Putamen (tissue), 1 donor: ENCODE measurements around the gene PRKAG2.
A peak's percentile ranks its signal among the peaks of the same experiment; 100 is the strongest.
"Not testable (repeated sequence)": the region's sequence is repeated elsewhere in the genome, so short reads cannot be mapped to it uniquely, and the experiment has no call there.

Experiments used
- DNase-seq: peaks from one replicate; pipeline ENCODE4 v3.0.0-alpha.2; 2016; ENCODE audit warnings: low spot score

Gene PRKAG2

DNA sequence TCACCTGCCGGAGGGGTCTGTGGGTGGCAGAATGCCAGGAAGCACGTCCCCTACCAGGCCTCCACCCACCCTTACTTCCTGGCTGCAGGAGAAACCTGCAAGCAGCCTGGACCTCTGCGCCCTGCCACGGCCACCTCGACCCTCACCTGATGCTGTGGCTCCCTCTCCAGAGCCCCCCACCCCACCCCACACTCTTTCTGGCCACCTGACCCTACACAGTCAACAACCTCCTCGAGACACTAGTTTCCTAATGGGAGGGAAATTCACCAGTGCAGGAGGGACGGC is 91.3 kb downstream of the PRKAG2 start:
- DNase-seq, result no peak

GRCh38 chr7:151784853-151785680 is 91.8 kb downstream of the PRKAG2 start:
- DNase-seq, result no peak

DNA sequence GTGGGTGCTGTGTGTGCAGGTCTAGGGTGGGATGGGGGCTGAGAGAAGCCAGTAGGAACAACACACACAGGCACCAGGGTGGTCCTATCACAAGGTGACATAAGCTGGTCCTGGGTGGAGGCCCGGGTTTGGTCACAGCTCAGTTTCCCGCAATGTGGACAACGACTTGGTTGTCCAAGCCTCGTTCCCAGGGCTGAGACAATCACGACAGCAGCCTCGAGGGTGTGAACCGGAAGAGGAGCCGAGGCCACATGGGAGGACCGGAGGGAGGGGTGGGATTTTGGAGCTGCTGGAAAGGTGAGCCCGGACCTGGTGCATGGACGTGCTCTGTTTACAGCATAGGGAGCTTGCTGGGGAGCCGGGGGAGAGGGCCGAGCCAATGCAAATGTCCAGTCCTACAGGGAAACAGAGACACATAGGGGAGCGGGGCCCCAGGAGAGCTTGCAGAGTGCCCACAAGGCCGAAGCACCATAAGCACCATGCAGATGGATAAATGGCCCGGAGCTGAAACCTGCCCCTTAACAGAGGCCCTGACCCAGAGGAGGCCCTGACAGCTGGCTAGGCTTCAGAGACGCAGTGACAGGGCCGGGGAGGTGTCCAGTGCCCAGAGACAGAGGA is 92.8 kb downstream of the PRKAG2 start:
- no peak for DNase-seq

DNA sequence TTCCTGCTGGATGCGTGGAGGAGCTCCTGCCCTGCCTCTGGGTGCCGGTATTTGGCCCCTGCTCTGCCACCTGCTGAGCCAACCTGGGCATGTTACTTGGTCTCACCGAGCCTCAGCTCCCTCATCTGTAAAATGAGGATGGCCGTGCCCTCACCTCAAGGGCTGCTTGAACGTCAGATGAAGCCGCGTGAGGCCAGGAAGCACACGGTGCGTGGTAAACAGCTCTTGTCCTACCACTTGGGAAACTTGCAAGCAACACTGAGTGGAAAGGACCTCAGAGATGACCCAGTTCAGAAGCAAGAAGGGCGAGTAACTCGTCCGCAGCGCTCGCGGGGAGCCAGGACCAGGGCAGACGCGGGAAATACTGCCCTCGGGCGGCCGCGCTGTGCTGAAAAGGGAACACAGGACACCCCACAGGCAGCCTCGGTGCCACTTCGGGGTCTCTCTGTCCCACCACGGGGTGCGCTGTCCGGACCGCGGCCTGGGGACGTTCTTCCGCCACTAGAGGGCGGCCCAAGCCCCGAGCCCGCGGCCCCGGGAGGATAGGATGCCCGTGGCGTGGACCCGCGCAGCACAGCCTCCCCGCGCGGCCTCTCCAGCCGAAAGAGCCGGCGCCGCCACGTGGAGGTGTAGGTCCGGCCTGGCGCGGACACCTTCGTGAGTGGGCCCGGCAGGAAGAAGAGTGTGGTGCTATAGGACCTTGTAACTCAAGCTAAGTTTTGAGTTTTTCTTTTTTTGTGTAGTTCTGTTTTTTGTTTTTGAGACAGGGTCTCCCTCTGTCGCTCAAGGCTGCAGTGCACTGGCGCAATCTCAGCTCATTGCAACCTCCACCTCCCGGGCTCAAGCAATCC is 94.1 kb downstream of the PRKAG2 start:
- DNase-seq, result peak; percentile 39

DNA sequence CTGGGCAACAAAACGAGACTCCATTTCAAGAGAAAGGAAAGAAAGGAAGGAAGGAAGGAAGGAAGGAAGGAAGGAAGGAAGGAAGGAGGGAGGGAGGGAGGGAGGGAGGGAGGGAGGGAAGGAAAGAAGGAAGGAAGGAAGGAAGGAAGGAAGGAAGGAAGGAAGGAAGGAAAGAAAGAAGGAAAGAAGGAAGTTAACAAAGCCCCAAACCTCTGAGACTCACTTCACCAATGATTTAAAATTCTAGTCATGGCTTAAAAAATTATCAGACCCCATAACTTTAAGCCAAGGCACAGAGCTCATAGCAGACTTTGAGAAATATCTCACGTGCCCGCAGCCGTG is 94.7 kb downstream of the PRKAG2 start:
- DNase-seq, result not testable (repeated sequence)

DNA sequence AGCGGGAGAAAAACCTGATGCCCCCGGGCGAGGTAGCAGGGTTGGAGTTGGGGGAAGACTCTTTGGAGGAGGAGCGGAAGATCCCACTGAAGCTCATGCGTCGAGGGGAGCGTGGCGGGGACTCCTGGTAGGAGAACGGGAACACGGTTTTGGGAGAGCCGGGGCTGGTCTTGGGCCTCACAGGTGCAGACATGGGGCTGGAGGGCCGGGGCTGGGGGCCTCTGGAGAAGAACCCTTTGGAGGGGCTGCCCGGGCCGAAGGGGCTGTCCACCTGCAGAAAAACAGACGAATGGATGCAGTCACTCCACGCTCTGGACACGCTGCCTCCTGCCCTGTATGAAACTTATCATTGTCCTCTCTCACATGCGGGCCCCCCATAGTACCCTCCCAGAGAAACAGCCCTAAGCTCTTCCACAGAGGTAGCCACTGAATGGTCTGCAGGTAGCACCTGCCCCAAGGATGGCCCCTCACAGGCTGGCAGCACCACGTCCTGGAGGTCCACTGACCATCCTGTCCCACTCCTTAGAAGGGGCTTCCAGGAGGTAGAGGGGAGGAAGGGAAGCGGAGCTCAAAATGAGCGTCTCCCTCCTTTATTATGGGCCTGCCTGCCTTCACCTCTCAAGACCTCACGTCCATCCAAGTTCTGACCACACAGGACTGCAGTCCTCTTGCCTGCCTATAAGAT is 95.6 kb downstream of the PRKAG2 start:
- DNase-seq, result no peak

DNA sequence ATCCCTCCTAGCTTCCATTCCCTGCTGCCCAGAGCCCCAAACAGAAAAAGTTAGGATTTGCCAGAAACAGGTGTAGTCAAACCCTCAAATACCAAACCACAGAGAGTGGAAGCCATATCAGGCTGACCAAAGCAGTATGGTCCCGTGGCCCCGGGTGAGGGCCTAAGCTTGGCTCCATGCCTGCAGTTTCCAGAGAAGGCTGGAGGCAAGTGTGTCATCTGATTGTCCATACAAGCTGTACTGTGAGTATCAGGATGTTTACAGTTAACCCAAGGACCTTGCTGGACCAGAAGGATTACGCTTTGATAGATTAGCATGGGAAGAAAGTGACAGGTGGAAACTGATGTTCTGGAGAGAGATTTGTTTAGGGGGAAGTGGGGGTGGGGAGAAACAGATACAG is 96.3 kb downstream of the PRKAG2 start:
- DNase-seq, result no peak

DNA sequence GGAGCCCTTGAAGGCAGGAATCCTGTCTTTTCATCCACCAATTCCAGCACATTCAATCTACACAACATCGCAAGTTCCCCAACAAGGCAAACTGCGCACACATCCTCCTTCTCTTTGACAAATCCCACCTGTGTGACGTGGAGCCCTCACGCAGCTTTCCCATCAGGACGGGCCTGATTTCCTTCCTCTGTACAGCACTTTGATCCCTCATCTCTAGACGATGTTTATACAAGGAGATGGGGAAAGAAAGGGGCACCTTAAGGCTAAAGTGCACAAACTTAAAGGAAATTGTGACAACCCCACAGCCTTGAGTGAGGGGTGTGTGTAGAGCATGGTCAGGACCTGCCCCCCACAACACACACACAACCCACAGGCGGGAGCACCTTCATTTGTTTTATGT is 97.2 kb downstream of the PRKAG2 start:
- DNase-seq, result no peak

DNA sequence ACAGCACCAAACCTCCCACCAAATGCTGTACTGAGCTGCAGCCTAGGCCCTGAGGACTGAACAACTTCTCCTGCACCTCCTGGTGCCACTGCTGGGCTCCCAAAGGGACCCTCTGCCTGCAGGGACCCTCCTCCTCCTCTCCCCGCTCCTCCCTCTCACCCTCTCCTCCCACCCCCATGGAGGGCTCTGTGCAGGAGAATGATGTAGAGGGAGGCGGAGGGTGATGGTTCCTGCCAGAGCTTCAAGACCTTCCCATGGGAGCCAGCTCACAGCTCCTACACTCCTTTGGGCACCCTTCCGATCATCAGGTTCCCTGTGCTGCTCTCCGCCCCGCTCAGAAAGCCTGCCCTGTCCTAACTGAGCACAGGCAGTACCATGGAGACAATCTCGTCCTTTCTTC is 97.7 kb downstream of the PRKAG2 start:
- no peak for DNase-seq

DNA sequence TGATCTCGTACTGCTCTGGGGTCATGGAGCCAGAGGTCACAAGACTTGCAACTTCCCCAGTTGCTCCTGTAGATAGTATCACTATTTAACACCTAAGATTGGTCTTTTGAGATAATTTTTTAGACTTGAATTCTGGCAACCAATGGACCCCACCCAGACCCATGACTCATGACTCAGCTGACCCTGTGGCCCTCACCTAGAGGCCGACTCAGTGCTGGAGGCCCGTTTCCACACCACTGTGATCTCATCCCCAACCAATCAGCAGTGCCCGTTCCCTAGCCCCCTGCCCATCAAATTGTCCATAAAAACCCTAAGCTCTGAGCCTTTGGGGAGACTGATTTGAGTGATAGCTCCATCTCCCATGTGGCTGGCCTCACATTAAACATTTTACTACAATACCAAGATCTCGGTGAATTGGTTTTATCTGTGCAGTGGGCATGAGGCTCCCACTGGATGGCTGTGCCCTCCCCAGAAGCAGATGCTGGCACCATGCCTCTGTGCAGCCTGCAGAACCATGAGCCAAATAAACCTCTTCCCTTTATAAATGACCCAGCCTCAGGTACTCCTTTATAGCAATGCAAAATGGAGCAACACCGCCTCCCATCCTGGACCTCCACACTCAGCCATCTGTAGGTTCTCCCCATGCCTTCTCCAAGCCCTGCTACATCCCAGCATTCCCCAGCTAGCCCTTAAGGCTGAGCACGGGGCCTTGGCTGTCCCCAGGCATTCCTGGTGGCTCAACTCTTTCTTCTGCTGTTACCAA is 98.8 kb downstream of the PRKAG2 start:
- DNase-seq, result no peak

DNA sequence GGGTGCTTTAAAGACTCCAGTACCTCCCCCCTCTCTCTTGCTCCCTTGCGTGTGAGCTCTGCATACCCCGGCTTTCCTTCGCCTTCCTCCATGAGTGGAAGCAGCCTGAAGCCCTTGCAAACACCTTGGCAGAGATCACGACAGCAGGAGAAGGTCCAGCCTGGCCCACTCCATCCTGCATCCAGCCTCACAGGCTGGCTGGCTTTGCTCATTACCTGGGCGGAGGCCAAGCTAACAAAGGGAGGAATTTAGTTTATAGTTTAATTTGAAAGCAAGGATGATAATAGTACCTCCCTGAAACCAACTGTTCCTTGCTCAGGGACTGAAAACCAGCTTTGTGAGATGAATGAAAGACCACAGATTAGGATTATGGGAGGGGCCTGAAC is 99.4 kb downstream of the PRKAG2 start:
- no peak for DNase-seq

DNA sequence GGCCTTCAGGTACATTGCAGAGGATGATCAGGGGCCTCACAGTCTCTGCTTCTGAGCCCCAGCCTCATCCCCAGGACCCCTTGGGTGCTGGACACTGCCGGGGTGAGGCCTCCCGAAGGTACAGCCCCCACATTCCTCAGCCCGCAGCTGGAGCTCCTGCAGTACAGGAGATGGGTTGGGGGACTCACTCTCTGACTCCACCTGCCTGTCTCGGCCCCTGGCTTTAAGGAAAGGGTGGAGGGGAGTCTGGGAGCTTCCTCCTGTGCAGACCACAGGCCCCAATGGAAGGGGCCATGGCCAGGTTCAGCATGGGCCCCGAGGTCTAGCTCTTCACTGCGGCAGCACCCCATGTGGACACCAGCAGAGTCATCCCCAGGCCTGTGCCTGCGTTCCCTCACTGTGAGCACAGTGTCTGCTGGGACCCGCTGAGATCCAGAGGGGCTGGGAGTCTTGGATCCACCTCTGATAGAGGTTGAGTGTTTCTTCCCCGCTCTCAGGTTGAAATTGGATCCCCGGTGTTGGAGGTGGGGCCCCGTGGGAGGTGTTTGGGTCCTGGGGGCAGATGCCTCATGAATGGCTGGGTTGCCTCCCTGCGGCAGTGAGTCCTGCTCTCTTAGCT is 99.9 kb downstream of the PRKAG2 start:
- no peak for DNase-seq

DNA sequence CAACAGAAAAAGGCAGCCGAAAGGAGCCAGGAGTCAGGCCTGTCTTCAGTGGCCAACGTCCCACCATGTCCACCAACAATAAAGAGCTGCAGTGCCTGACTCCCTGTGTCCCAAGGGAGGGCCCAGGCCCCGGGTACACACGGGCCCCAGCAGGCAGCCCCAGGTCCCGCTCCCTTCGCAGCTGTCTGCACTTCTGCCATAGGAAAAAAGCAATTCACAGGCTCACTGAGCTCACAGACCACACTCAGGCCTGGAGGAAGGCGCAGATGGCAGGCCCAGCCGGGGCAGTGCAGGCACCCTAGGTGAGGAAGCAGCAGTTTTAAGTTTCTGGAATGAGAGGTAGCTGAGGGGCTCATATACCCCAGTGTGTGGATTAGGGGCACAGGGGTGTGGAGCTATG is 100.5 kb downstream of the PRKAG2 start:
- no peak for DNase-seq

GRCh38 chr7:151775547-151776443 is 101.1 kb downstream of the PRKAG2 start:
- no peak for DNase-seq

- DNase-seq, result no peak
These were observed 102.0 kb downstream of the PRKAG2 start for GRCh38 chr7:151774951-151775350.

DNA sequence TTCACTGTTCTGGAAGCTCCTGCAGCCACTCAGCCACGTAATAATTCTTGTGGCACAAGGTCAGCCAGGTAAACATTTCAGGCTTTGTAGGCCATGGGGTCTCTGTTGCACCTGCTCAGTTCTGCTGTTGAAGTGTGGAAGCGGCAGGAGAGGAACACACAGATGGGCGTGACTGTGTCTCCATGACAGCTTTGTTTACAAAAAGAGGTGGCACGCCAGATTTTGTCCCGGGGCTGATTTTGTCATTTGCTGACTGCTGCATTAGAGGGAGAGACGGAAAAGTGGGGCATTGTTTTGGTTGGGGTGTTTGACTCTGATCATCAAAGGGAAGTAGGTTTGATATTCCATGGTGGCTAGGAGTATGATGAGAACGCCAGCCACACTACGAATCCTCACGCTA is 103.1 kb downstream of the PRKAG2 start:
- no peak for DNase-seq

DNA sequence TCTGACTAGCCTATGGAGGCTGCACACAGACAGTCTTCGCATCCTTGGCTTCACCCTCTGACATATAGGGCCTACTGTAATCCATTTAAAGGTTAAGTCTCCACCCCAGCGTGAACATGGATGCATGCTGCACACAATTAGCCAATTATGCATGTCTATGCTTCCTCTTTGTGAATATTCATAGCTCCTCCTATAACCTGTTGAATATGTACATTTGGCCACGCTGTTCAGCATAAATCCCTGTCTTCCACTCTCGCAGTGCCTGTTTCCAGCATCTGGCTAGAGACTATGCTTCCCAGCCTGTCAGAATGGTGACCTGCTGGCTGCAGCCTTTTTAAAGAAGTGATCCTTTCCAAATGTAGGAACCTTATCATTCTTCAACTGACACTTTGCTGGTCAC is 106.7 kb downstream of the PRKAG2 start:
- no peak for DNase-seq

DNA sequence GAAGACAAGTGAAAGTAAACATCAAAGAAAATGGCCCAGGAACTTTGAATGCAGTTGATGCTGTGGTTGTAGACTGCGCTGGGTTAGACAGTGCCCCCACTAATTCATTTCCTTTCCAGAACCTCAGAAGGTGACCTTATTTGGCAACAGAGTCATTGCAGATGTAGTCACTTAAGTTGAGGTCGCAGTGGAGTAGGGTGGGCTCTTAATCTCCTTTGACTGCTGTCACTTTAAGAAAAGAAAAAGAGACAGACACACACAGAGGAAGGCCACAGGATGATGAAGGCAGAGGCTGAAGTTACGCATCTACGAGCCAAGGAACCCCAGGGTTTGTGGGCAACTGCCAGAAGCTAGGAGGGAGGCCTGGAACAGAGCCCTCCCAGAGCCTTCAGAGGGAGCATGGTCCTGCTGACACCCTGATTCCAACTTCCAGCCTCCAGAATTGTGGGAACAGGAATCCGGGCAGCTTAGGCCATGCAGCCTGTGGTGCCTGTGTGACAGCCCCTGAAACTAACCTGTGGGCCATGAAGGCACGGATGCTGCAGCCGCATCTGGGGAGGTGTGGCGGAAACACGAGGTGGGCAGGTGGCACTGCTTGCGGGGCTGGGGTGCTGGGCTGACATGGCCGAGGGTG is 107.6 kb downstream of the PRKAG2 start:
- DNase-seq, result no peak

GRCh38 chr7:151768805-151769187 is 108.1 kb downstream of the PRKAG2 start:
- no peak for DNase-seq

GRCh38 chr7:151767557-151767956 is 109.4 kb downstream of the PRKAG2 start:
- DNase-seq, result no peak
